Subcutaneous abdominal adipose tissue (tissue), 5 donors: ENCODE measurements around the gene BRIX1.
"Not testable (repeated sequence)": the region's sequence is repeated elsewhere in the genome, so short reads cannot be mapped to it uniquely, and the experiment has no call there.

Experiments
- H3K27ac ChIP-seq: one replicate; pipeline ENCODE4 v1.7.0; 2013; ENCODE audit warnings: low read depth, mild to moderate bottlenecking, inconsistent platforms, low read length, moderate library complexity
- H3K27me3 ChIP-seq, 5 donors: one replicate each; pipeline ENCODE4 v1.7.0; 2013; ENCODE audit warnings: low read length in 5 of 5, inconsistent platforms in 1 of 5; ENCODE audit not compliant: control insufficient read depth in 5 of 5, insufficient read depth in 4 of 5
- H3K36me3 ChIP-seq, 5 donors: one replicate each; pipeline ENCODE4 v1.7.0; 2013; ENCODE audit warnings: low read length in 5 of 5; ENCODE audit not compliant: control insufficient read depth in 5 of 5, insufficient read depth in 5 of 5
- H3K4me1 ChIP-seq, 5 donors: one replicate each; pipeline ENCODE4 v1.7.0; 2013; ENCODE audit warnings: low read length in 5 of 5, mild to moderate bottlenecking in 3 of 5, moderate library complexity in 1 of 5; ENCODE audit not compliant: control insufficient read depth in 5 of 5, insufficient read depth in 5 of 5
- H3K4me3 ChIP-seq, 5 donors: one replicate each; pipeline ENCODE4 v1.7.0; 2013; ENCODE audit warnings: low read length in 5 of 5, low read depth in 1 of 5
- H3K9ac ChIP-seq, 5 donors: one replicate each; pipeline ENCODE4 v1.7.0; 2013; ENCODE audit warnings: low read length in 5 of 5, mild to moderate bottlenecking in 4 of 5, moderate library complexity in 3 of 5
- H3K9me3 ChIP-seq, 5 donors: one replicate each; pipeline ENCODE4 v1.7.0; 2013; ENCODE audit warnings: low read length in 5 of 5; ENCODE audit not compliant: control insufficient read depth in 5 of 5
- donor health status: healthy.
- donor health status: healthy.
- donor health status: healthy.
- donor health status: healthy.
- donor health status: healthy.

Gene BRIX1

DNA sequence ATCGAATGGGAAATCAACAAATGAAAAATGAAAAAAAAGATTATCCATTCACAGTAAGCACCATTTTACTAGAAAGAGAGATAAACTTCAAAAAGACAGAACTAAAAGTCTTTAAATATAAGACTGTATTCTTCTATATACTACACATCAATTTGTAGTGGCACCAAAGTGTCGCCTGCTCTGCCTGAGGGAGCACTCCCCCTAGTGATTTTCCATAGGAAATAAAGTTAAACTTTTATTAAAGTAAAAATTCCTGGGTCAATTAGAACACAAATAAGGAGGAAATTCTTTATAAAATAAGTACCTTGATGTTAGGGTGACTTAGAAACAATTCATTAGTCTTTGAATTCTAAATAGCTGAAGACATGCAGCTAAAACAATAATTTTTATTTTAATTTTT lies 9.9 kb upstream of the BRIX1 start:
- H3K36me3 ChIP-seq: peaks cover 13 to 23% (median 21%) of the 10 kb centered on the region in 5 donors

DNA sequence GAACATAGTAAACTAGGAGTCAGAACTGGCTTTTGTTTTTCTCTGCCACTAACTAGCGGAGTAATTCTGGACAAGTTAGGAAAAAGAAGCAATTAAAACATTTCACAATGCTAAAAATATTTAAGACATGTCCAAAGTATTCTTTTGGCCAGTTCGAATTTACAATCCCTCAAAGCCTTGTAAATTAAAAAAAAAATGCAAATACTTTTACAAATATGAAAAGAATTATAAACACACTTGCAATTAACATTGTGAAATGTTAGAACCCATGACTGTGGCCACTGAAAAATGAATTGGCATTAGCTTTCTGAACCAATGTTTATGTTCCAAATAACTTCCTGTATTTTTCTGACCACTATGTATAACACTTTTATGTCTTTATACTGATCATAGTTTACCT lies 2.4 kb upstream of the BRIX1 start:
- H3K9me3 ChIP-seq: no peaks in the 10 kb centered on the region
- peaks cover 3 to 34% (median 28%) of the 10 kb centered on the region in 5 donors for H3K4me1 ChIP-seq
- no peaks in the 10 kb centered on the region for H3K27me3 ChIP-seq
- peak overlapping the region in 1 of 5 donors; percentile 63 for H3K9ac ChIP-seq
- no peak overlapping the region for H3K4me3 ChIP-seq
- peaks cover 24 to 32% (median 29%) of the 10 kb centered on the region in 5 donors for H3K36me3 ChIP-seq
- H3K27ac ChIP-seq: no peak overlapping the region

More for the DNA sequence above, 9.9 kb upstream of the BRIX1 start:
- H3K9ac ChIP-seq: no peak overlapping the region
- H3K9me3 ChIP-seq: no peaks in the 10 kb centered on the region
- no peak overlapping the region for H3K27ac ChIP-seq
- H3K4me1 ChIP-seq: no peaks in the 10 kb centered on the region
- no peak overlapping the region for H3K4me3 ChIP-seq
- H3K27me3 ChIP-seq: no peaks in the 10 kb centered on the region

DNA sequence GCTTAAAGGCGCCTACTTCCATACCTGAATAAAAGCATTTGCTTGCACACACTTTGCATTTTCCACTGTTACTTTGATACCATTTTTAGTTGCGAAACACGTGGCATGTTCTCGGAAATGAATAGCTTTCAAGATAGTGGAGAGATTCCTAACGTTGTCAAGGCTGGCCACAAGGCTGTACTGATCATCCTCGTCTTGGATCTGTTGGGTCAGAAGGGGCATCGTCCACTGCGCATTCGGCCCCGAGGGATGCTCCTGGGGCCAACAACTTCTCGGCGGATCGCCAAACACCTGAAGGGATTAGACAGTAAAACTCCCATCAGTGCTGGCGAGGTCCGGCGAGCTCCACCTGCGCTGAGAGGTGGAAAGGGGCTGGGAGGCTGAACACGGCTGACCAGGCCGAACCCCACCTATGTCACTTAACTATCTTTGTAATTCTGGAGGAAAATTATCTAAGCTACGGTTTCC lies 806 bp upstream of the BRIX1 start:
- no peaks in the 10 kb centered on the region for H3K27me3 ChIP-seq
- peak overlapping the region; percentile 88 for H3K27ac ChIP-seq
- H3K9ac ChIP-seq: peak overlapping the region; percentile 64 to 99 (median 98)
- peaks cover 3 to 34% (median 28%) of the 10 kb centered on the region in 5 donors for H3K4me1 ChIP-seq
- H3K4me3 ChIP-seq: peak overlapping the region; percentile 89 to 100 (median 92)
- H3K9me3 ChIP-seq: no peaks in the 10 kb centered on the region
- peaks cover 16 to 19% (median 19%) of the 10 kb centered on the region in 5 donors for H3K36me3 ChIP-seq

DNA sequence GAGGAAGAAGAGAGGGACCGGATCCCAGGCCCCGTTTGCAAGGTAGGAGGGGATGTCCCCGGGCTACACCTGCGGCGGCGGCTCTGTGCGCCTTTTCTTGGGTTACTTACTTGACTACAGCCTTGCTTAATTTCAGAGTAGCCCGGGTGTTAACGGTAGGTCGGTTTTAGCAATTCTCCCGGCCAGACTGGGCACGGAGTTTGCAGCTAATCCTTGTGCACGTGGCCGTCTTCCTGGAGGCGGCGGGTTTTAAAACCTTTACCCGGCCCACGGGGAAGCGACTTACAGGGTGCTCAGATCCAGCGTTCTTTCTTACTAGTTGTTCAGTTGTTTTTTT lies 313 bp downstream of the BRIX1 start:
- Histone ChIP-seq H3K27ac (peak overlapping the region; percentile 88), H3K9me3 (no peaks in the 10 kb centered on the region), H3K36me3 (peaks cover 16 to 20% (median 19%) of the 10 kb centered on the region in 5 donors), H3K4me1 (peaks cover 3 to 34% (median 28%) of the 10 kb centered on the region in 5 donors), H3K4me3 (peak overlapping the region; percentile 91 to 100 (median 94)), H3K27me3 (no peaks in the 10 kb centered on the region), H3K9ac (peak overlapping the region; percentile 81 to 99 (median 99))

DNA sequence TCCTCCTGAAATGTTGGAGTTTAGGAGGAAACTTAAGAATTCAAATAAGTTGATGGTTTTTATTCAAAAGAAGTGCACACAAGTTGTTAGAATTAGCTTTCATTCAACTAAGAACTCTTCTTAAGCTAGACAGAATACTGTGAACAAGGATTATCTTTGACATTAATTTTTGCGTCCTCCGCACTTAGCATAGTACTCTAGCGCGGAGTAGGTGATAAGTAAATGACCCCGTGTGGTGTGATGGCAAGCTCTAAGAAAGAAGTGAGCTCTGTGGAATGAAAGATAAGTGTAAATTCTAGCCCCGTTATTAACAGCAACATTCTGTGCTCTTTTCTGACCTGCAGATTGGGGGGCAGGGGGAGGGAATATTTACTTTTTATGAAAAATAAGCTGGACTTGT lies 1.0 kb downstream of the BRIX1 start:
- peak overlapping the region; percentile 81 to 99 (median 99) for H3K9ac ChIP-seq
- H3K4me3 ChIP-seq: peak overlapping the region; percentile 91 to 100 (median 94)
- H3K27me3 ChIP-seq: no peaks in the 10 kb centered on the region
- peaks cover 11 to 19% (median 13%) of the 10 kb centered on the region in 5 donors for H3K36me3 ChIP-seq
- no peaks in the 10 kb centered on the region for H3K9me3 ChIP-seq
- peaks cover 3 to 34% (median 28%) of the 10 kb centered on the region in 5 donors for H3K4me1 ChIP-seq
- H3K27ac ChIP-seq: no peak overlapping the region

DNA sequence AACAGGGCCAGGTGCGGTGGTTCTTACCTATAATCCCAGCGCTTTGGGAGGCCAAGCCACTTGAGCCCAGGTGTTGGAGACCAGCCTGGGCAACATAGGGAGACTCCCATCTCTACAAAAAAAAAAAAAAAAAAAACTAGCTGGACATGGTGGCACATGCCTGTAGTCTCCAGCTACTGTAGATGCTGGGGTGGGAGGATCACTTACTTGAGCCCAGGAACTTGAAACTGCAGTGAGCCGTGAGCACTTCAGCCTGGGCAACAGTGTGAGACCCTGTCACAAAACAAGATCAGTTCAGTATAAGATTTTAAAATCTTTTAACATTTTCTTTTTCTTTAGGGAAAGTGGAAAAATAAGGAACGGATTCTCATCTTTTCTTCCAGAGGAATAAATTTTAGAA lies 2.5 kb downstream of the BRIX1 start:
- Histone ChIP-seq H3K4me1 (peaks cover 3 to 33% (median 28%) of the 10 kb centered on the region in 5 donors), H3K4me3 (no peak overlapping the region), H3K9ac (no peak overlapping the region), H3K9me3 (no peaks in the 10 kb centered on the region), H3K36me3 (peaks cover 10 to 27% (median 17%) of the 10 kb centered on the region in 5 donors), H3K27ac (no peak overlapping the region), H3K27me3 (no peaks in the 10 kb centered on the region)

GRCh38 chr5:34919077-34919476 lies 3.6 kb downstream of the BRIX1 start:
- Histone ChIP-seq H3K27ac (no peak overlapping the region), H3K9ac (no peak overlapping the region), H3K9me3 (no peaks in the 10 kb centered on the region), H3K4me3 (no peak overlapping the region), H3K36me3 (peaks cover 18 to 37% (median 24%) of the 10 kb centered on the region in 5 donors), H3K4me1 (peaks cover 3 to 24% (median 22%) of the 10 kb centered on the region in 5 donors), H3K27me3 (no peaks in the 10 kb centered on the region)

DNA sequence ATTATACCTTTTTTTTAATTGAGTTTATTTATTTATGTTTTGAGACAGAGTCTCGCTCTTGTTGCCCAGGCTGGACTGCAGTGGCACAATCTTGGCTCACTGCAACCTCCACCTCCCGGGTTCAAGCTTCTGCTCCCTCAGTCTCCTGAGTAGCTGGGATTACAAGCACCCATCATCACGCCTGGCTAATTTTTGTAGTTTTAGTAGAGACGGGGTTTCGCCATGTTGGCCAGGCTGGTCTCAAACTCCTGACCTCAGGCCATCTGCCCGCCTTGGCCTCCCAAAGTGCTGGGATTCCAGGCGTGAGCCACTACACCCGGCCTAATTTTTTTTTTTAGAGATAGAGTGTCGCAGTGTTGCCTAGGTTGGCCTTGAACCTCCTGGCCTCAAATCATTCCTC lies 7.7 kb downstream of the BRIX1 start:
- not testable (repeated sequence) for H3K27me3 ChIP-seq, H3K4me1 ChIP-seq, H3K9me3 ChIP-seq, H3K9ac ChIP-seq, H3K4me3 ChIP-seq
- peaks cover 31 to 63% (median 47%) of the 10 kb centered on the region in 5 donors for H3K36me3 ChIP-seq
- peak overlapping the region; percentile 11 for H3K27ac ChIP-seq

- peaks cover 0 to 5% (median 3%) of the 10 kb centered on the region in 5 donors for H3K4me1 ChIP-seq
- H3K9ac ChIP-seq: no peak overlapping the region
- H3K9me3 ChIP-seq: no peaks in the 10 kb centered on the region
- H3K36me3 ChIP-seq: peaks cover 31 to 63% (median 47%) of the 10 kb centered on the region in 5 donors
- H3K4me3 ChIP-seq: no peak overlapping the region
- H3K27ac ChIP-seq: peak overlapping the region; percentile 11
- no peaks in the 10 kb centered on the region for H3K27me3 ChIP-seq
Measured at GRCh38 chr5:34923694-34924461, 8.4 kb downstream of the BRIX1 start.

GRCh38 chr5:34924462-34924765 lies 8.9 kb downstream of the BRIX1 start:
- Histone ChIP-seq H3K9me3 (no peaks in the 10 kb centered on the region), H3K27me3 (no peaks in the 10 kb centered on the region), H3K36me3 (peaks cover 31 to 63% (median 47%) of the 10 kb centered on the region in 5 donors), H3K4me1 (peaks cover 0 to 6% (median 4%) of the 10 kb centered on the region in 5 donors), H3K4me3 (no peak overlapping the region), H3K9ac (no peak overlapping the region), H3K27ac (no peak overlapping the region)
